Measurements from ENCODE around the gene SLC35F4.

DNA sequence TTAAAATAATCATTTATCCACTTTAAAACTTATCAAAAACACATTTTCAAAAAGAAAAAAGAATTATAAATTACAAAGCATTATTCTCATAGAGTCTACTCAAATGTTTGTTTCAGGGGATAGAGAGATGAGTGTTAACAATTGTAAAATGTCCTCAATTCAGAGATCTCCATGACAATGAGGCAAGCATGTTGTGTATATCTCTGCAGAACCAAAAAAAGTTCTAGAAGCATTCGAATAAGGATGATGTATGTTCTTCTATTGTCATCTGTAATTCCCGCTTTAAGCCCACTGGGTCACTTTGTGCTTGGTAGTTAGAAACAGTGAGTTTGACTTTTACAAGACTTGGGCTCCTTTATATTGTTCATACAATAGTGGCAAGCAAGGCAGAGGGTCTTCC lies 298.7 kb downstream of the SLC35F4 start:
- TF ChIP-seq, protein P1, sequence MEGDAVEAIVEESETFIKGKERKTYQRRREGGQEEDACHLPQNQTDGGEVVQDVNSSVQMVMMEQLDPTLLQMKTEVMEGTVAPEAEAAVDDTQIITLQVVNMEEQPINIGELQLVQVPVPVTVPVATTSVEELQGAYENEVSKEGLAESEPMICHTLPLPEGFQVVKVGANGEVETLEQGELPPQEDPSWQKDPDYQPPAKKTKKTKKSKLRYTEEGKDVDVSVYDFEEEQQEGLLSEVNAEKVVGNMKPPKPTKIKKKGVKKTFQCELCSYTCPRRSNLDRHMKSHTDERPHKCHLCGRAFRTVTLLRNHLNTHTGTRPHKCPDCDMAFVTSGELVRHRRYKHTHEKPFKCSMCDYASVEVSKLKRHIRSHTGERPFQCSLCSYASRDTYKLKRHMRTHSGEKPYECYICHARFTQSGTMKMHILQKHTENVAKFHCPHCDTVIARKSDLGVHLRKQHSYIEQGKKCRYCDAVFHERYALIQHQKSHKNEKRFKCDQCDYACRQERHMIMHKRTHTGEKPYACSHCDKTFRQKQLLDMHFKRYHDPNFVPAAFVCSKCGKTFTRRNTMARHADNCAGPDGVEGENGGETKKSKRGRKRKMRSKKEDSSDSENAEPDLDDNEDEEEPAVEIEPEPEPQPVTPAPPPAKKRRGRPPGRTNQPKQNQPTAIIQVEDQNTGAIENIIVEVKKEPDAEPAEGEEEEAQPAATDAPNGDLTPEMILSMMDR (IDR thresholded peaks at IDR 0.05 in 4 of 5, conservative IDR thresholded peaks at IDR 0.05 in 1 of 5), result no peak
- no peak for TF ChIP-seq POLR2A (IDR thresholded peaks at IDR 0.05)
